Spleen (tissue), 13 donors: ENCODE results near the gene DNAH12. TPM values are rescaled to one million over a fixed set of nuclear protein-coding genes. Genes with fewer than 3 reads are reported as not detected.

Source experiments
- DNase-seq: peaks from one replicate; pipeline ENCODE4 v3.0.0-alpha.2; 2020
- H3K27ac ChIP-seq, 8 donors: fragments of 200-600 bp; sonication (generic) in 7 of 8; 1 replicate in 4 of 8; 2 replicates in 4 of 8; pipeline versions ENCODE4 v1.5.0 to v1.8.0; 2016 to 2021; ENCODE audit warnings: inconsistent platforms in 4 of 8, mild to moderate bottlenecking in 4 of 8, moderate library complexity in 1 of 8
- H3K27me3 ChIP-seq, 7 donors: fragments of 200-600 bp; sonication (generic) in 6 of 7; replicated peaks in 1 of 7; 1 replicate in 4 of 7; 2 replicates in 3 of 7; pipeline versions ENCODE4 v1.5.0 to v1.8.0; 2016 to 2021; ENCODE audit warnings: inconsistent platforms in 3 of 7, mild to moderate bottlenecking in 1 of 7
- H3K36me3 ChIP-seq, 6 donors: fragments of 200-600 bp; sonication (generic) in 5 of 6; 1 replicate in 4 of 6; 2 replicates in 2 of 6; pipeline versions ENCODE4 v1.5.0 to v1.8.0; 2016 to 2021; ENCODE audit warnings: inconsistent platforms in 2 of 6
- H3K4me1 ChIP-seq, 6 donors: fragments of 200-600 bp; sonication (generic) in 5 of 6; 1 replicate in 3 of 6; 2 replicates in 3 of 6; pipeline versions ENCODE4 v1.5.0 to v1.8.0; 2016 to 2021; ENCODE audit warnings: inconsistent platforms in 3 of 6
- H3K4me3 ChIP-seq, 8 donors: fragments of 200-600 bp; sonication (generic) in 7 of 8; 1 replicate in 4 of 8; 2 replicates in 4 of 8; pipeline versions ENCODE4 v1.5.0 to v1.8.0; 2016 to 2021; ENCODE audit warnings: inconsistent platforms in 4 of 8, mild to moderate bottlenecking in 4 of 8, moderate library complexity in 2 of 8
- H3K9me3 ChIP-seq, 8 donors: fragments of 200-600 bp; sonication (generic) in 7 of 8; 1 replicate in 4 of 8; 2 replicates in 4 of 8; pipeline versions ENCODE4 v1.5.0 to v1.8.0; 2016 to 2021; ENCODE audit warnings: inconsistent platforms in 4 of 8
- CTCF ChIP-seq, 11 experiments: fragments of 200-600 bp in 7 of 11; fragments of 450-650 bp in 4 of 11; sonication (generic) in 4 of 11; IDR thresholded peaks in 8 of 11; conservative IDR thresholded peaks in 3 of 11; 1 replicate in 7 of 11; 2 replicates in 4 of 11; pipeline versions ENCODE4 v1.4.0 to v1.8.0; 2016 to 2021; ENCODE audit warnings: antibody characterized with exemption in 11 of 11, inconsistent platforms in 4 of 11, mild to moderate bottlenecking in 1 of 11
- POLR2A ChIP-seq, 3 donors: fragments of 450-650 bp; IDR thresholded peaks; one replicate each; pipeline ENCODE4 v1.5.1; 2017; ENCODE audit warnings: antibody characterized with exemption in 3 of 3, mild to moderate bottlenecking in 1 of 3
- POLR2AphosphoS5 ChIP-seq, 3 donors: sonication (generic); formaldehyde crosslinking; IDR thresholded peaks; one replicate each; pipeline ENCODE4 v1.5.1; 2017; ENCODE audit warnings: antibody characterized with exemption in 3 of 3
- WGBS, 5 donors: extraction: QIAGEN DNeasy Blood & Tissue Kit in 3 of 5; methylation state at CpG; one replicate each; pipeline versions ENCODE4 v1.1.5 to v1.1.7; 2013 to 2018; 5-methylcytosine and 5-hydroxymethylcytosine counted together
- intact Hi-C: fragments of 100-400 bp; cut with DNase I; formaldehyde crosslinking; loops from one replicate; pipeline ENCODE4 v1.15.0; 2023; ENCODE audit warnings: low total_unique reads
- long read RNA-seq, 2 donors: transcript quantifications; one replicate each; lab custom pipeline, GENCODE V29; 2026
- polyA plus RNA-seq, 3 donors: library from polyadenylated mRNA; stranded (reverse); fragments of 200-250 nt; gene quantifications; one replicate each; pipeline ENCODE4 v1.2.1, GENCODE V29; 2013
- total RNA-seq, 7 donors: library from RNA; depleted of rRNA in 3 of 7; stranded (reverse); fragments of >200 nt in 3 of 7; fragmentation: NEBNext Ultra II Directional in 4 of 7; extraction: Animal tissue kit (Norgen Biotek cat#: 25700) in 4 of 7; gene quantifications; one replicate each; pipeline versions ENCODE4 v1.1.0 to v1.2.1, GENCODE V29; 2016 to 2021
- donor health status: healthy with polysubstance abuse.
- donor health status: DM: no; HTN: no; CAD: no; lungs with moderate emphysema.
- donor health status: DM: no; HTN: no; CAD: no.
- donor health status: Bipolar disorder and iron deficiency.
- donor health status: healthy.
- donor health status: DM: no; HTN: no; CAD: no.
- donor health status: DM: yes; HTN: yes; CAD: no.

DNAH12 gene
- total RNA-seq: under 1 TPM in 5 of 7 donors, not detected in 2; 0.09 to 0.39 (median 0.17) TPM
- under 1 TPM; 0.10 to 0.26 (median 0.23) TPM for polyA plus RNA-seq
- long read RNA-seq, donor 1: 0 reads
- long read RNA-seq, donor 2: 0 reads

GRCh38 chr3:57544181-57545125 is at the start of gene DNAH12:
TSS of gene DNAH12 (minus strand) at chr3:57544344. CDS start at chr3:57542870, 1,474 bp downstream.
- H3K27me3 ChIP-seq: peaks cover 0 to 20% (median 0%) of the 10 kb centered on the region in 7 donors
- H3K4me3 ChIP-seq: peak within 1 kb of the TSS in 1 of 8 donors; percentile 30
- peaks cover 0 to 3% (median 0%) of the 10 kb centered on the region in 6 donors for H3K36me3 ChIP-seq
- H3K4me1 ChIP-seq: peaks cover 0 to 11% (median 10%) of the 10 kb centered on the region in 6 donors
- TF ChIP-seq CTCF (IDR thresholded peaks at IDR 0.05 in 8 of 11, conservative IDR thresholded peaks at IDR 0.05 in 3 of 11) (no peak), POLR2AphosphoS5 (IDR thresholded peaks at IDR 0.05) (no peak), POLR2A (IDR thresholded peaks at IDR 0.05) (no peak)
- H3K27ac ChIP-seq: no peak within 1 kb of the TSS
- no peak for DNase-seq
- H3K9me3 ChIP-seq: no peaks in the 10 kb centered on the region
- whole genome bisulfite sequencing, 5 donors: 9 to 16% (median 14%) methylated on average over 20 of the region's 20 CpGs
- intact Hi-C loops: no loop called here

- intact Hi-C loops: loop anchor here (10.0 kb wide), 1 partner anchor 162 kb away; the partner anchor contains the start of gene SLMAP
These were observed 48.2 kb upstream of the DNAH12 start for GRCh38 chr3:57592306-57592705.

GRCh38 chr3:57587905-57588304 is 43.8 kb upstream of the DNAH12 start:
- intact Hi-C loops: no loop called here
- TF ChIP-seq POLR2A (IDR thresholded peaks at IDR 0.05) (no peak), POLR2AphosphoS5 (IDR thresholded peaks at IDR 0.05) (no peak)
- DNase-seq: no peak
- no peak overlapping the region for H3K27ac ChIP-seq
- no peaks in the 10 kb centered on the region for H3K27me3 ChIP-seq
- H3K9me3 ChIP-seq: no peaks in the 10 kb centered on the region
- 69 to 87% (median 82%) methylated on average over 2 of the region's 2 CpGs for WGBS, 5 donors
- peaks cover 0 to 57% (median 10%) of the 10 kb centered on the region in 6 donors for H3K36me3 ChIP-seq
- H3K4me3 ChIP-seq: no peak overlapping the region
- peaks cover 0 to 86% (median 37%) of the 10 kb centered on the region in 6 donors for H3K4me1 ChIP-seq

More at GRCh38 chr3:57592306-57592705, 48.2 kb upstream of the DNAH12 start:
- Histone ChIP-seq H3K27ac (no peak overlapping the region), H3K27me3 (no peaks in the 10 kb centered on the region), H3K36me3 (peaks cover 0 to 34% (median 4%) of the 10 kb centered on the region in 6 donors), H3K4me3 (no peak overlapping the region), H3K4me1 (peaks cover 19 to 80% (median 57%) of the 10 kb centered on the region in 6 donors), H3K9me3 (no peaks in the 10 kb centered on the region)
- no peak for DNase-seq
- WGBS, 5 donors: 66 to 76% (median 76%) methylated on average over 6 of the region's 6 CpGs
- TF ChIP-seq POLR2A (IDR thresholded peaks at IDR 0.05) (no peak), CTCF (IDR thresholded peaks at IDR 0.05 in 8 of 11, conservative IDR thresholded peaks at IDR 0.05 in 3 of 11) (no peak), POLR2AphosphoS5 (IDR thresholded peaks at IDR 0.05) (no peak)

- no peaks in the 10 kb centered on the region for H3K27me3 ChIP-seq
- intact Hi-C loops: no loop called here
- DNase-seq: no peak
- TF ChIP-seq POLR2A (IDR thresholded peaks at IDR 0.05) (no peak), POLR2AphosphoS5 (IDR thresholded peaks at IDR 0.05) (no peak), CTCF (IDR thresholded peaks at IDR 0.05 in 8 of 11, conservative IDR thresholded peaks at IDR 0.05 in 3 of 11) (no peak)
- H3K9me3 ChIP-seq: no peaks in the 10 kb centered on the region
- no peak overlapping the region for H3K27ac ChIP-seq
- H3K4me3 ChIP-seq: no peak overlapping the region
- peaks cover 0 to 84% (median 28%) of the 10 kb centered on the region in 6 donors for H3K4me1 ChIP-seq
- H3K36me3 ChIP-seq: peaks cover 0 to 68% (median 16%) of the 10 kb centered on the region in 6 donors
- 65 to 85% (median 77%) methylated on average over 6 of the region's 6 CpGs for WGBS, 5 donors
These were observed 42.6 kb upstream of the DNAH12 start for GRCh38 chr3:57586778-57587177.
